COLO668 (cell line): ENCODE results near the gene NPY5R.

Source experiments
- DNase-seq: peaks from one replicate; lab custom pipeline; 2025; ENCODE audit not compliant: unreplicated experiment; lab: John Stamatoyannopoulos, UW

Gene NPY5R

GRCh38 chr4:163384434-163384833 lies 40.7 kb downstream of the NPY5R start:
- no peak for DNase-seq

DNA sequence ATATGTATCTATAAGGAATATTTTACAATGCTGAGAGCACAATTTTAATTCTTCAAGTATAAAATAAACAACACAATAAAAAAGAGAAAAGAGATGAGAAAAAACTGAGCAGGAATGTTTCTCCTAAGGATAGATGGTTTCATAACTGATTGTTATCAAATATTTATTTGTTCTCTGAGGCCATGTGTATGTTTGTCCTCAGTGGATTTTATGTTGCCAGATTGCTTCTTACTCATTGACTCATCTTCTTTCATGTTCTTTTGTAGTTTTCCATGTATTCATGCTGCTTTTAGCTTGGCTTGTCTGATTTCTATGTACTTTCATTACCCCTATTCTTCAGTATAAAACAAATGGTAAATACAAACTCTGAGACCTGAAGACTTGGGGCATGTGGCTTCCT lies 41.2 kb downstream of the NPY5R start:
- no peak for DNase-seq

DNA sequence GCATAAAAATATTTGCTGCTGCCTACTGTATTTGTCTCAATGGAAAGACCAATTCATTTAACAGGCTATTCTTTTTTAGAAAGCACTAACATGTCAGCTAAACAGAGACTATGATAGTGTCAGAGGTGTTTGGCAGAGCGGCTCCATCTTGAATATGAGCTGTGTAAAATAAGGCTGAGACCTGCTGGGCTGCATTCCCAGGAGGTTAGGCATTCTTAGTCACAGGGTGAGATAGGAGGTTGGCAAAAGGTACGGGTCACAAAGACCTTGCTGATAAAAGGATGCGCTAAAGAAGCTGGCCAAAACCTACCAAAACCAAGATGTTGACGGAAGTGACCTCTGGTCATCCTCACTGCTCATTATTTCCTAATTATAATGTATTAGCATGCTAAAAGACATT lies 41.8 kb downstream of the NPY5R start:
- no peak for DNase-seq

DNA sequence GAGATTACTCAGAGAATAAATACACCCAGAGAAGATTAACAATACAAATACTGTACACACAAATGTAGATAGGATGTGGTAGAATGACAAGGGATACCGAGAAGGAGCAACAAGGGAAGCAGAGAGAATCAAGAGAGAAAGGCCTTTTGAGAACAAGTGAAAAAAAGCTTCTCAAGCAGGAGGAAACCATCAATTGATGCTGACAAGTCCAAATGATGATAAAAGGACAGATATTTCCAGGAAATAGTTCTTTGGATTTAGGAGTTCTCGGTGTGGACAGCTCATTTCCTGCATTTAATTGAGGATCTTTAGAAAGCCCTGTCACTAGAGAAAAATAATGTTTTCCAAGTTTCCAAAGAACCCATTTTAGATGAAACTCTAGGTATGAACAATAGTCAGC lies 48.1 kb downstream of the NPY5R start:
- DNase-seq = no peak

GRCh38 chr4:163392328-163392727 lies 48.6 kb downstream of the NPY5R start:
- DNase-seq = no peak

GRCh38 chr4:163393471-163393870 lies 49.8 kb downstream of the NPY5R start:
- no peak for DNase-seq

DNA sequence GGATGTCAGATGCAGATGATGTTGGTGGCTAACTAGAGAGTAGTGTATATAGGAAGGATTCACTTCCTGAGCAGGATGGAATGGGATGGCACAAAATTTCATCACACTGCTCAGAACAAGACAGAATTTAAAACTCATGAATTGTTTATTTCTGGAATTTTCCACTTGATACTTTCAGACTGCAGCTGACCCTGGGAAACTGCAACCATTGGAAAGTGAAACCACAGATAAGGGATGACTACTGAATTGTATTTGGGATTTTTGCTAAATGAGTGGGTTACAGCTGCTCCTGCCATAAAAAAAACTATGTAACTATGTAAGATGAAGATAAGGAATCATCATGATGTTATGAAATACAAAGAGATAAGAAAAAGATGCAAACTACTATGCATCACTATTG lies 51.4 kb downstream of the NPY5R start:
- DNase-seq = no peak

DNA sequence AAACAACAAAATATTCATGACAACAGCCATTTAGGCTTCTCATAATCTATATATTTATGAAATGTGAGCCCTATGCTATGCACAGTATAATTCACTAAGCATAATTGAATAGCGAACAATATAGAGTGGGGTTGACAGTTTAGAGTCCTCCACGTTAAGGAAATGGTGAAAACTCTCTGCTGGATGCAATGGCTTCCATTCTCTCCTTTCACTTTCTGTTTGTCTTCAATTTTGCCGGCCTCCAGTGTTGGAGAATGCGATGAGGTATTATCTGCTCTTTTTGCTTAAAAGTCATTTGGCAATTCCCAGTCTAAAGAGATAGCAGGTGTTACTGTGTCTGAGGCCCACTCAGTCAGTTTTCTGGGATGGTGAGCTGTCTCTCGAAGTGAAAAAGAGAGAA lies 52.1 kb downstream of the NPY5R start:
- DNase-seq = no peak

- no peak for DNase-seq
These were observed 54.5 kb downstream of the NPY5R start for GRCh38 chr4:163398238-163398637.

DNA sequence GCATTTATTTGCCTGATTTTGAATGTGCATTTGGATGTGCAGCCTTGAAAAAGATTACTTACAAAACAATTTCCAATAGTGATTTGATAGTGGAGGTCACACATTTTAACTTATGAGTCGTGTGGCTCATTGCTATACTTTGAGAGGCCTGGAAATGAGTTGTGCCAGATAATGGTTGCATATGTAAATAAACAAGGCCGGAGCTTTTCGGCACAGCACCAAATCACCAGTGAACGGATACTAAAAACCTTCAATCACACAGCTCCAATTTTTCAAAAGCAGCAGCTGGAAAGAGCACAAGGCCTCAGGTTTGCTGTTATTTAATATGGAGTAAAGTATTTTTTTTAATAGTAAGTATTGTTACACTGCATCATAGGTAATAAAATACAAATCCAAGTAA lies 57.2 kb downstream of the NPY5R start:
- no peak for DNase-seq
